IPS-20b (cell line): Measurements from ENCODE around the gene STING1.
A peak's percentile ranks its signal among the peaks of the same experiment; 100 is the strongest.
"Not testable (repeated sequence)": the region's sequence is repeated elsewhere in the genome, so short reads cannot be mapped to it uniquely, and the experiment has no call there.

Experiments
- H3K27ac ChIP-seq: one replicate; pipeline ENCODE4 v1.5.1; 2013; ENCODE audit warnings: low read length
- H3K27me3 ChIP-seq: 2 replicates; pipeline ENCODE4 v1.6.1; 2013; ENCODE audit warnings: mild to moderate bottlenecking, low read length, inconsistent platforms; ENCODE audit not compliant: insufficient read depth
- H3K36me3 ChIP-seq: 2 replicates; pipeline ENCODE4 v1.6.1; 2013; ENCODE audit warnings: low read depth, mild to moderate bottlenecking, inconsistent platforms, low read length, moderate library complexity; ENCODE audit not compliant: insufficient read depth
- H3K4me1 ChIP-seq: 2 replicates; pipeline ENCODE4 v1.6.1; 2013; ENCODE audit warnings: mild to moderate bottlenecking, control low read depth, inconsistent platforms, low read length, moderate library complexity; ENCODE audit not compliant: insufficient read depth
- H3K4me3 ChIP-seq: 2 replicates; pipeline ENCODE4 v1.5.1; 2013; ENCODE audit warnings: mild to moderate bottlenecking, low read length, inconsistent platforms
- H3K9ac ChIP-seq: 2 replicates; pipeline ENCODE4 v1.6.1; 2013; ENCODE audit warnings: low read depth, mild to moderate bottlenecking, inconsistent platforms, low read length, moderate library complexity
- H3K9me3 ChIP-seq: 2 replicates; pipeline ENCODE4 v1.6.1; 2013; ENCODE audit warnings: mild to moderate bottlenecking, low read depth, low read length, inconsistent platforms; ENCODE audit not compliant: insufficient read depth

STING1 gene

GRCh38 chr5:139446956-139447779 is 35.4 kb downstream of the STING1 start:
- Histone ChIP-seq H3K4me1 (no peaks in the 10 kb centered on the region), H3K36me3 (no peaks in the 10 kb centered on the region), H3K4me3 (no peak overlapping the region), H3K9me3 (no peaks in the 10 kb centered on the region), H3K9ac (no peak overlapping the region), H3K27ac (no peak overlapping the region), H3K27me3 (no peaks in the 10 kb centered on the region)

DNA sequence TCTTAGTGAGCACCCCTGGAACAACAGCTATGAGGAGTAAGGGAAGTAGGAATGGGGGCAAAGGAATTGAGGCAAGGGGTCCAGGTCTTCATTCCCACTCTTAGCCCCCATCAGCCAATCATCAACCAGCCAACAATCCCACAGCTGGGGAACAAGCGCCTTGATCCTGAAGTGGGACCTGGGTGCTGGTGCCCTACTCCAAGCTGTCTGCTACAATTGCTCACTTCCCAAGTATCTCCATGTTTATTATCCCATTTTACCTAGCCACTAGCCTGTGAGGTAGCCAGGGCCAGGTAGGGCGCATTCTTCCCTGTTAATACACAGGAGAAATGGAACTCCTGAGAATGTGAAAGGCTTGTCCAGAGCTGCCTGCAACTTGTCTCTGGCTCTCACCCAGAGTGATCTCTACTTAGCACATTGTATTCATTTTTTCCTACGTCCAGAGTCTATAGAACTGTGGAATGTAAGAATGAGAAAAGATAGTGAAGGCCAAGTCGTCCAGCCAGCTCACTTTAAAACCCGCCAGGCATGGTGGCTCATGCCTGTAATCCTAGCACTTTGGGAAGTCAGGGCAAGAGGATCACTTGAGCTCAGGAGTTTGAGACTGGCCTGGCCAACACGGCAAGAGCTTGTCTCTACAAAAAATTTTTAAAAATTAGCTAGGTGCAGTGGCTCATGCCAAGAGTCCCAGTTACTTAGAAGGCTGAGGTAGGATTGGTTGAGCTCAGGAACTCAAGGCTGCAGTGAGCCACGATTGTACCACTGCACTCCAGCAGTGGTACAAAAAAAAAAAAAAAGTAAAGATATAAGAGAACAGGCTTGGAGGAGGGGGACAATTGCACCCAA is 37.0 kb downstream of the STING1 start:
- no peaks in the 10 kb centered on the region for H3K4me1 ChIP-seq
- no peak overlapping the region for H3K27ac ChIP-seq

GRCh38 chr5:139443831-139444453 is 38.6 kb downstream of the STING1 start:
- H3K9ac ChIP-seq, result no peak overlapping the region
- no peaks in the 10 kb centered on the region for H3K36me3 ChIP-seq
- no peak overlapping the region for H3K27ac ChIP-seq
- H3K4me3 ChIP-seq, result no peak overlapping the region
- H3K4me1 ChIP-seq, result peaks cover 4% of the 10 kb centered on the region; the same call in 1 of the 2 replicates
- H3K27me3 ChIP-seq, result no peaks in the 10 kb centered on the region
- no peaks in the 10 kb centered on the region for H3K9me3 ChIP-seq

More for the DNA sequence above, 37.0 kb downstream of the STING1 start:
- H3K36me3 ChIP-seq, result no peaks in the 10 kb centered on the region
- H3K27me3 ChIP-seq, result no peaks in the 10 kb centered on the region
- H3K9me3 ChIP-seq, result no peaks in the 10 kb centered on the region
- H3K4me3 ChIP-seq, result no peak overlapping the region
- no peak overlapping the region for H3K9ac ChIP-seq

GRCh38 chr5:139440416-139440815 is 42.1 kb downstream of the STING1 start:
- H3K36me3 ChIP-seq, H3K9me3 ChIP-seq, H3K4me3 ChIP-seq, H3K9ac ChIP-seq, H3K27me3 ChIP-seq, H3K27ac ChIP-seq, H3K4me1 ChIP-seq: not testable (repeated sequence)

- Histone ChIP-seq H3K9me3 (no peaks in the 10 kb centered on the region), H3K27ac (no peak within 1 kb of the TSS), H3K4me3 (peak within 1 kb of the TSS; percentile 94)
Observed at GRCh38 chr5:139439013-139439903, 43.3 kb downstream of the STING1 start, which contains the start of gene DNAJC18. Gene DNAJC18, minus strand, starts transcription at chr5:139439525. Its CDS starts 80 bp downstream, at chr5:139439445.

DNA sequence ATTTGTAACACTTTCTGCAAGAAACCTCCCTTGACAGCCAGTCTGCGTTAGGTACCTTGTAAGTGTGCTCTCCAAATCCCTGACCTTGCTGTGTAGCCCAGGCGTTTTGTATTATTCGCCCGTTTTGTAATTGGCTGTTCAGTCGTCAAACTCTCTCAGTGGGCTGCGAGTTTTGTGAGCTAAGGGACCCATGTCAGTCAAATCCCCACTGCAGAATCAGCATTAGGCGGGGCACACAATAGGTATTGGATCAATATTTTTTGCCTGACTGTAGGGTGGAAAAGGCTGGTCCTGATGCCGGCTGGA is 43.9 kb downstream of the STING1 start:
- H3K9me3 ChIP-seq, result no peaks in the 10 kb centered on the region
- H3K36me3 ChIP-seq, result peaks cover 6% of the 10 kb centered on the region; the same call in 1 of the 2 replicates
- H3K27me3 ChIP-seq, result no peaks in the 10 kb centered on the region
- H3K27ac ChIP-seq, result no peak overlapping the region
- H3K4me1 ChIP-seq, result peaks cover 7% of the 10 kb centered on the region; the same call in 1 of the 2 replicates
- H3K4me3 ChIP-seq, result peak overlapping the region; percentile 94
- peak overlapping the region; percentile 46; the same call in 1 of the 2 replicates for H3K9ac ChIP-seq

More at GRCh38 chr5:139439013-139439903, 43.3 kb downstream of the STING1 start, which contains the start of gene DNAJC18:
- H3K27me3 ChIP-seq, result no peaks in the 10 kb centered on the region
- H3K4me1 ChIP-seq, result peaks cover 7% of the 10 kb centered on the region; the same call in 1 of the 2 replicates
- H3K9ac ChIP-seq, result peak within 1 kb of the TSS; percentile 96
- peaks cover 6% of the 10 kb centered on the region; the same call in 1 of the 2 replicates for H3K36me3 ChIP-seq

- H3K27ac ChIP-seq, result no peak overlapping the region
- H3K4me1 ChIP-seq, result peaks cover 7% of the 10 kb centered on the region; the same call in 1 of the 2 replicates
- H3K4me3 ChIP-seq, result no peak overlapping the region
- no peak overlapping the region for H3K9ac ChIP-seq
- no peaks in the 10 kb centered on the region for H3K9me3 ChIP-seq
- H3K27me3 ChIP-seq, result no peaks in the 10 kb centered on the region
- peaks cover 14% of the 10 kb centered on the region; the same call in 1 of the 2 replicates for H3K36me3 ChIP-seq
Observed at GRCh38 chr5:139435676-139436075, 46.9 kb downstream of the STING1 start.

DNA sequence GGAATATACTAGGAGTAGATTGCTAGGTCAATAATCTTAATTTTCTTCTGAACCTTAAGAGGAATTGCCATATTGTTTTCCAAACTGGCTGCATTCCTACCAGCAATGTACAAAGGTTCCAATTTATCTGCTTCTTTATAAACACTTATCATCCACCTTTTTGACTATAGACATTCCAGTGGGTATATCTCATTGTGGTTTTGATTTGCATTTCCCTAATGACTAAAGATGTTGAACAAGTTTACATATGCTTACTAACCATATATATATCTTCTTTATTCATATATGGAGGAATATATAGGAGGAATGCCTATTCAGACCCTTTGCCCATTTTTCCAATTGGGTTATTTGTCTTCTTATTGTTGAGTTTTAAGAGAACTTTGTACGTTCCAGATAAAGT is 50.9 kb downstream of the STING1 start:
- Histone ChIP-seq H3K36me3 (peaks cover 34% of the 10 kb centered on the region), H3K4me1 (no peaks in the 10 kb centered on the region), H3K9me3 (no peaks in the 10 kb centered on the region), H3K27me3 (no peaks in the 10 kb centered on the region), H3K4me3 (no peak overlapping the region), H3K9ac (no peak overlapping the region), H3K27ac (no peak overlapping the region)

- Histone ChIP-seq H3K4me3 (no peak overlapping the region), H3K4me1 (no peaks in the 10 kb centered on the region), H3K9me3 (no peaks in the 10 kb centered on the region), H3K36me3 (peaks cover 49% of the 10 kb centered on the region), H3K27ac (no peak overlapping the region), H3K27me3 (no peaks in the 10 kb centered on the region), H3K9ac (no peak overlapping the region)
Observed at GRCh38 chr5:139430015-139430414, 52.5 kb downstream of the STING1 start.

- no peak overlapping the region for H3K27ac ChIP-seq
- no peaks in the 10 kb centered on the region for H3K4me1 ChIP-seq
- H3K36me3 ChIP-seq, result peaks cover 69% of the 10 kb centered on the region
- H3K9me3 ChIP-seq, result no peaks in the 10 kb centered on the region
- no peak overlapping the region for H3K4me3 ChIP-seq
- no peak overlapping the region for H3K9ac ChIP-seq
- no peaks in the 10 kb centered on the region for H3K27me3 ChIP-seq
Observed at GRCh38 chr5:139426203-139426885, 56.2 kb downstream of the STING1 start.
